ENCODE data around the gene HIGD1C. TPM values are rescaled to one million over a fixed set of nuclear protein-coding genes. Genes with fewer than 3 reads are reported as not detected.
A peak's percentile ranks its signal among the peaks of the same experiment; 100 is the strongest.
"Not testable (repeated sequence)": the region's sequence is repeated elsewhere in the genome, so short reads cannot be mapped to it uniquely, and the experiment has no call there.

The HIGD1C gene
- not detected in 2 replicates for total RNA-seq (2014; rRNA removed; shearing (Covaris generic))

DNA sequence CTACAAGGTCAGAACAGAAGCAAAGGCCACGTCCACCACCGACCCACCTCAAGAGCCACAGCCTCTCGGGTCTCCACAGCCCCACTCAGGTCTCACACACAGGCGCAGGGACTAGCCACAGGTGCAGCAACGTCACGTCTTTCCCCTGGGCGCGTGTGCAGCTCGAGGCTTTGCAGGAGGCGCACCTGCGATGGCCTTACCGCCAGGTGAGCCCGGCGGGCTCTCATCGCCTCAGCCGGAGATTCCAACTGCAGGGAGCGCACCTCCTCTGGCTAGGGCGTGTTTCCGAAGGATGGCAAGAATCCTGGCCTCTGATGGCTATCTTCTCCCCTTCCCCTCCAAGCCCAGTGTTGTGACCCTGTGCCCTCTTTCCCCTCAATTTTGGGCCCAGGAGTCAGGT, at the start of gene HIGD1C:
Gene HIGD1C (plus strand): TSS at position 35 of the 400 bp plus-strand sequence. CDS start 1,455 bp downstream, outside the sequence.
- no peak for DNase-seq (ENCODE audit: low spot score)

DNA sequence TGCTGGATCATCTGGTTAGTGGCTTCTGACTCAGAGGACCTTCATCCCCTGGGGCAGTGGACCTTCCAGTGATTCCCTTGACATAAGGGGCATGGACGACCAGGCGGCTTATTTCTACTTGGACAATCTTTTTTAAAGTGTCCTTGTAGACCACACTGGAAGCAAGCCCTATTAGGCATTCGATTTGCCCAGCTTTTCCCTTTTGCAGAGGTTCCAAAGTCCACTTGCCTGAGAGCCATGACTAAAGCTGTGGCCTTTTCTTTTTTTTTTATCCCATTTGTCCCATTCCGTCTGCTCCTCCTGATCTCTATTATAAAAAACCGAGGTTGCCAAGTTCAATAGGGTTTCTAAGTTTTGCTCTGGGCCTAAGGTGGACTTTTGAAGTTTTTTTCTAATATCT, 43.9 kb upstream of the HIGD1C start:
- DNase-seq (ENCODE audit: low spot score): not testable (repeated sequence)

DNA sequence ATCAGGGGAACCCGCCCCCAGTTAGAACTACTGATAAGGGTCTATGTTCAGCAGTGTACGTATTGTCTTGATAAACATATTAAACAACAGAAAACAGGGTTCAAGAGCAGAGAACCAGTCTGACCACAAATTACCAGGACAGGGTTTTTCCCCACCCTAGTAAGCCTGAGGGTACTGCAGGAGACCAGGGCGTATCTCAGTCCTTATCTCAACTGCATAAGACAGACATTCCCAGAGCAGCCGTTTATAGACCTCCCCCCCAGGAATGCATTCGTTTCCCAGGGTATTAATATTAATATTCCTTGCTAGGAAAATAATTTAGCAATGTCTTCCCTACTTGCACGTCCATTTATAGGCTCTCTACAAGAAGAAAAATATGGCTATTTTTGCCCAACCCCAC, 40.0 kb upstream of the HIGD1C start:
- DNase-seq (ENCODE audit: low spot score): not testable (repeated sequence)

DNA sequence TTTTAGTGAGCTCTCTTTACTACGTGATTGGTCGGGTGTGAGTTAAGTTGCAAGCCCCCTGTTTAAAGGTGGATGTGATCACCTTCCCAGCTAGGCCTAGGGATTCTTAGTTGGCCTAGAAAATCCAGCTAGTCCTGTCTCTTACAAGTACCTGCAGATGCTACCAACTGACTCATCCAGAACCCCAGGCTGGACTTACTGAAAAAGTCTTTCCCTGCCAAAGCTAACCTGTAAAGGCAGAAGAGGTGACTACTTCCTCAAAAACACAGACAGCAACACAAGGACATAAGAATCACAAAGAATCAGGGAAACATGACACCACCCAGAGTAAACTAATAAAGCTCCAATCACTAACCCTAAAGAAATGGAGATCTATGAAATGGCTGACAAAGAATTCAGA, 39.1 kb upstream of the HIGD1C start:
- no peak for DNase-seq (ENCODE audit: low spot score)

DNA sequence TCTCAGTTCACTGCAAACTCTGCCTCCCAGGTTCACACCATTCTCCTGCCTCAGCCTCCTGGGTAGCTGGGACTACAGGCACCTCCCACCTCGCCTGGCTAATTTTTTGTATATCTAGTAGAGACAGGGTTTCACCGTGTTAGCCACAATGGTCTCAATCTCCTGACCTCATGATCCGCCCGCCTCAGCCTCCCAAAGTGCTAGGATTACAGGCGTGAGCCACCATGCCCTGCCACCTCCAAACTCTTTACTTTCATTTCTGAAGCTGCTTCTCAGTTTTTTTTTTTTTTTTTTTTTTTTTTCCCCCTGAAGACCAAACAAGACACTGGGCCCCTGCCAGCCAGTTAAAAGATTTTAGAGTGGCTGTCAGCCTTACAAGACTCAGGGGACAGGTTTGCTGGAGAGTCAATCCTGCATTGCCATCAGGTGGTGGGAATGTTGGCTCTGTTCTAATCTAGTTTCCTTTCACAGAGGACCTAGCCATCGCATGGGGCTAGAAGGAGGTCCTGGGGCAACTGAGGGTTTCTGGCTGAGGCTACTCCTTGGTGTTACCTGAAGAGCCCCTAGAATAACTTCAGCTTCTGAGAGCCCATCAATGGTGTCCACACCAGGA, 37.4 kb upstream of the HIGD1C start:
- DNase-seq (ENCODE audit: low spot score): no peak

DNA sequence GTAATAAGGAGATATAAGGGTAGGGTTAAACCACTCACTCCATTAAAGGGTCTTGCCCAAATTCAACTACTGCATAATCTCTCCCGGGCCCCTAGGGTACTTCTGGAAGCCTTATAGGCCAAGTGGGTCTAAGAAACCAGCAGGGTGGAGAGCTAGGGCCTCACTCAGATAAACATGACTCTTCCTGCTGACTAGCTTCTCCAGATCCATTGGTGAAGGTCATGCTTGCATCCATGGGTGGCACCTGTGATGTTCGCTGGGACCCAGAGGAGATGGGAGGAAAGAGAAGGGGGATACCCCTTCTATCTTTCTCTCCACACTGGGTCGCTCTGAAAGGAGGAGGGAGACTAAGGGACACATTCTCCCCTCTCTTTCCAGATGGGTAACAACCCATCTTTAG, 36.1 kb upstream of the HIGD1C start:
- DNase-seq (ENCODE audit: low spot score): no peak

DNA sequence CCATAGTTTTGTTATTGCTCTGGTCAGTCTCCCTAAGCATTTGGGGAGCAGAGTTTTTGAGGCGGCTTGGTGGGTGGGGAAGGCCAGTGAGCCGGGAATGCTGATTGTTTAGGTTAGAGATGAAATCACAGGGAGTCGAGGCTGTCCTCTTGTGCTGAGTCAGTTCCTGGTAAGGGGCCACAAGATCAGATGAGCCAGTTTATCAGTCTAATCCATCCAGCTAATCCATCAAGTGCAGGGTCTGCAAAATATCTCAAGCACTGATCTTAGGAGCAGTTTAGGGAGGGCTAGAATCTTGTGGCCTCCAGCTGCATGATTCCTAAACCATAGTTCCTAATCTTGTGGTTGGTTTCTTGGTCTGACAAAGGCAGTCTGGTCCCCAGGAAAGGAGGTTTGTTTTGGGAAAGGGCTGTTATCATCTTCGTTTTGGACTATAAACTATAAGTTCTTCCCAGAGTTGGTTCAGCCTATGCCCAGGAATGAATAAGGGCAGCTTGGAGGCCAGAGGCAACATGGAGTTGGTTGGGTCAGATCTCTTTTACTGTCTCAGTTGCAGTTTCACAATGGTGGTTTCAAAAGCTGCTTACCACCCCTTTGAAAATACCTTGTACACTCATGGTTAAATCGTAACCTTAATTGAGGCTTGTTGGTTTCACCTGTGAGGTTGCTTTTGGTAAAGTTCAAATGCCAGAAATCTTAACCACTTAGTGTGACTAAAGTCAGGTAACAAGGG, 33.6 kb upstream of the HIGD1C start:
- no peak for DNase-seq (ENCODE audit: low spot score)

DNA sequence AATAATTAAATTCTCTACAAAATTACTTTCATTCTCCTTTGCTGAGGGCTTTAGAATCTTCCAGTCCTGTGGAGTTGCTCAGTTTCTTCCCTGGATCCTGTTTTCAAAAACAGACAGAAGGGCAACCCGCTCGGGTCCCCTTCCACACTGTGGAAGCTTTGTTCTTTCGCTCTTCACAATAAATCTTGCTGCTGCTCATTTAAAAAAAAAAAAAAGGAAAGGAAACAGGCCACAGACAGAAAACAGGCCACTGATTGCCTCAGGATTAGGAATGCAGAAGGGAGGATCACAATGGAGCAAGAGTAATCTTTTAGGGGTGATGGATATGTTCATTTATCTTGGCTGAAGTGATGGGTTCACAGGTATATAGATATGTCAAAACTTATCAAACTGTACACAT, 29.5 kb upstream of the HIGD1C start:
- no peak for DNase-seq (ENCODE audit: low spot score)

DNA sequence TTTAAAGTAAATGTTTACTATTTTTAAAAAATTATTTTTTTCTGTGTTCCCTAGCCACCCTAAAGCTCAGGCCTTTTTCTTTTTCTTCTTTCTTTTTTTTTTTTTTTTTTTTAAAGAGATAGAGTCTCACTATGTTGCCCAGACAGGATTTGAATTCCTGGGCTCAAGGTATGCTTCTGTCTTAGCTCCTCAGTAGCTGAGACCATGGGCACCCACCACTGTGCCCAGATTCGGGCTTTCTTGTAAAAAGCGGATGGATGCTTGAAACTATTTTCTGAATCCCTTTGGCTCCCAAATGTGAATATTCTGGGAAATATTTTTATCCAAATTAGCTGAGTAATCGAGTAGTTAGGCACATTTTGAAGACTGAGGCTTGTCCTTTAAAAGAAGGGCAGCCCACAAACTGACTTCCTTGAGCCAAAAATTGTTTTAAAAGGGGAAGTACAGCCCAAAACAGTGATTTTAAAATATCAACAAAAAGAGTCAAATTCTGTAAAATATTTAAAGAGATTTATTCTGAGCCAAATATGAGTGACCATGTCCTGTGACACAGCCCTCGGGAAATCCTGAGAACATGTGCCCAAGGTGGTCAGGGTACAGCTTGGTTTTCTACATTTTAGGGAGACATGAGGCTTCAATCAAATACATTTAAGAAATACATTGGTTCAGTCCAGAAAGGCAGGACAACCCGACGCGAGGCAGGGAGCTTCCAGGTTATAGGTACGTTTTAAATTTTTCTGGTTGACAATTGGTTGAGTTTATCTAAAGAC, 28.8 kb upstream of the HIGD1C start:
- DNase-seq (ENCODE audit: low spot score): no peak

DNA sequence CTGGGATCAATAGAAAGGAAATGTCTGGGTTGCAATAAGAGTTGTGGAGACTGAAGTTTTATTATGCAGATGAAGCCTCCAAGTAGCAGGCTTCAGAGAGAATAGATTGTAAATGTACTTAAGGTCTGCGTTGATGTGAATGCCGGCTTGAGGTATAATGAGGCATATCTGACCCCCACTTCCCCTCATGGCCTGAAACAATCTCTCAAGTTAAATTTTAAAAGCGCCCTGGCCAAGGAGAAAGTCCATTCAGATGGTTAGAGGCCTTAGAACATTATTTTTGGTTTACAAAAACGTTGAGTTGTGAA, 28.3 kb upstream of the HIGD1C start:
- no peak for DNase-seq (ENCODE audit: low spot score)

DNA sequence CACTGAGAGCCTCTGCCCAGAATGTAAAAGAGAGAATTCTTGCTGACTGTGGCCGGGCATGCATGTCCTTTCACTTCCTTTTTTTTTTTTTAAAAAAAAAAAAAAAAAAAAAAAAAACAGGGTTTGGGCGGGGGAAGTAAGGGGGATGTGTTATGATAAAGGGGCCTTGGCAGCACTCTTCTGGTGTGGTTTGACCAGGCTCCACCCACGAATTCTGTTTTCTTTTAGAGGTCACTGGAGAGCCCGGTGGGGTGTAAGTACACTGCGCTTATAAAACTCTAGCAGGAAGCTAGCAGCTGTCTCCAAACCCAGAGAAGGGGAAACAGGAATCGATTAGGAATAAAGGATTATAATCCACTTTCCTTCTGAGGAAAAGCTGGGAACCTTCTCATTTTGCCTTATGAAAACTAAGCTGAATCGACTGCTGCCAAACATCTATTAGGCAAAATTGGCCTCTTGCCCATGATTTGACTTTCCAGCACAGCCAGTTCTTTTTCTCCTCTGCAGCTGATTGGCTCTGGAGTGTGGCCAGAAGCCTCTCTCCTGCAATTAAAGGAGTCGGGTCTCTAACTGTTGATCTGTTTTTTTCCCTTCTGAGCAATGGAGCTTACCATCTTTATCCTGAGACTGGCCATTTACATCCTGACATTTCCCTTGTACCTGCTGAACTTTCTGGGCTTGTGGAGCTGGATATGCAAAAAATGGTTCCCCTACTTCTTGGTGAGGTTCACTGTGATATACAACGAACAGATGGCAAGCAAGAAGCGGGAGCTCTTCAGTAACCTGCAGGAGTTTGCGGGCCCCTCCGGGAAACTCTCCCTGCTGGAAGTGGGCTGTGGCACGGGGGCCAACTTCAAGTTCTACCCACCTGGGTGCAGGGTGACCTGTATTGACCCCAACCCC, 27.7 kb upstream of the HIGD1C start:
- DNase-seq (ENCODE audit: low spot score): peak; percentile 89

DNA sequence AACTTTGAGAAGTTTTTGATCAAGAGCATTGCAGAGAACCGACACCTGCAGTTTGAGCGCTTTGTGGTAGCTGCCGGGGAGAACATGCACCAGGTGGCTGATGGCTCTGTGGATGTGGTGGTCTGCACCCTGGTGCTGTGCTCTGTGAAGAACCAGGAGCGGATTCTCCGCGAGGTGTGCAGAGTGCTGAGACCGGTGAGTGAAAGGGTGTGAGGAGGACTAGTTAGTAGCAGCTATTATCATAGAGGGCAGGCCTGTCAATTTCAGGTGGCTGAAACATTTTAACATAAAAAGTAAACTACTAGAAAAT, 27.0 kb upstream of the HIGD1C start:
- DNase-seq (ENCODE audit: low spot score): no peak

DNA sequence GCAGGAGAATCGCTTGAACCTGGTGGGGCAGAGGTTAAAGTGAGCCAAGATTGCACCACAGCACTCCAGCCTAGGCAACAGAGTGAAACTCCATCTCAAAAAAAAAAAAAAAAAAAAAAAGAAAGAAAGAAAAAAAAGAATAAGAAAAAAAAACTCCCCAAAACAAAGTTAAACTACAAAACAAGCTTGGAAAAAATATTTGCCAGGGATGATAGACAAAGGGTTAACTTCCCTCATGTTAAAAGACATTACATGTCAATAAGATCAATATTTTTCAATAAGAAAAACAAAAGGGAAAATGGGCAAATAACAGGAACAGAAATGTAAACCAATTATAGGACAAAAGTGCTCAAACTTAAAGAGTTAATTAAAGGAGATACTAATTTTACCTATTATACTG, 26.4 kb upstream of the HIGD1C start:
- no peak for DNase-seq (ENCODE audit: low spot score)

DNA sequence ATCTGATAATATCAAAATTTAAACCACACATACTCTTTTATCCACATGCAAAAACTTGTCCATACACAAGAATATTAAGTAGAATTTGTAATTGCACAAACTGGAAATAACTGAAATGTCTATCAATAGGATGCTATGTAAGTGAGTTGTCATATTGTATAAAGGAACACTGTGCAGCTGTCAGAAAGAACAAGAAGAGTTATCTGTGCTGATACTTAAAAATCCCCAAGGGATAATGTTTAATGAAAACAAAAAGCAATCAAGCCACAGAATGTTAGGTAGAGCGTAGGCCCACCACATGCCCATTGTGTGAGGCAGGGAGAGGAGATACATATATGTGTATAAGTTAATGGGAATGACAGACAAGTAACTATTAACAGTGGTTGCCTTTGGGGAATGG, 25.9 kb upstream of the HIGD1C start:
- no peak for DNase-seq (ENCODE audit: low spot score)

DNA sequence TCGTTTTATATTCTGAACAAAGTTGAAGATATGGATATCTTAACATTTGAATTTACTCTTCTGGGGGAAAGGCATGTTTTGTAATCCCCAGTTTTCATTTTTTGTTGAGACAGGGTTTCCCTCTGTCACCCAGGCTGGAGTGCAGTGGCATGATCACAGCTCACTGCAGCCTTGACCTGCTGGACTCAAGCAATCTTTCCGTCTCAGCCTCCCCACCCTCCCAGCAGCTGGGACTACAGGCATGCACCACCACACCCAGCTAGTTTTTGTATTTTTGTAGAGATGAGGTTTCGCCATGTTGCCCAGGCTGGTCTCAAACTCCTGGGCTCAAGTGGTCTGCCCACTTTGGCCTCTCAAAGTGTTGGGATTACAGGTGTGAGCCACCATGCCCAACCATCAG, 25.4 kb upstream of the HIGD1C start:
- not testable (repeated sequence) for DNase-seq (ENCODE audit: low spot score)

DNA sequence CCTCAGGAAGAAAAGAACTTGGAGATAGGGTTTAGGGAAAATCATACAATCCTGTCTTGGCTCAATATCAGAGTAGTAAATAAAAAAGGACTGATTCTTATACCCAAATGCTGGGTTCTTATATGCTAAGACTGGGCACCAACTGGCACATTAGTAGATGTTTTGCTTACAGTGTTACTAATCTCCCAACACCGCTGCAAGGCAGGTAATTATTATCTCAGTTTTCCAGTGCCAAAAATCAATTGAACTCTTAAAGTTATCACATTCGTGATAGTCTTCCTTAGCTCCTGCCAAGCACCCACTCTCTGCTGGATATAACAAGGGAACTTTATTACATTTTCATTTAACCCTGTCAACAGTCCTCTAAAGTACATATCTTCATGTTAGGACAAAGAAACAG, 25.0 kb upstream of the HIGD1C start:
- DNase-seq (ENCODE audit: low spot score): no peak

DNA sequence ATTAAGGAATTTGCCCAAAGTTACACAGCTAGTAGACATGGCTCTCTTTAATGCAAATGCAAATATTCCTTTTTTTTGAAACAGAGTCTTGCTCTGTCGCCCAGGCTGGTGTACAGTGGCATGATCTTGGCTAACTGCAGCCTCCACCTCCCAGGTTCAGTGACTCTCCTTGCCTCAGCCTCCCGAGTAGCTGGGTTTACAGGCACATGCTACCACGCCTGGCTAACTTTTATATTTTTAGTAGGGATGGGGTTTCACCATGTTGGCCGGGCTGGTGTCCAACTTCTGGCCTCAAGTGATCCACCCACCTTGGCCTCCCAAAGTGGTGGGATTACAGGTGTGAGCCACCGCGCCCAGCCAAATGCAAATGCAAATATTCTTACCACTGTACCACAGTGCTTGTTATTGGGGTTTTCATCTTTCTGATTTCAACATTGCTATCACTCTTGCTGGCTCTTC, 24.5 kb upstream of the HIGD1C start:
- DNase-seq (ENCODE audit: low spot score): no peak

DNA sequence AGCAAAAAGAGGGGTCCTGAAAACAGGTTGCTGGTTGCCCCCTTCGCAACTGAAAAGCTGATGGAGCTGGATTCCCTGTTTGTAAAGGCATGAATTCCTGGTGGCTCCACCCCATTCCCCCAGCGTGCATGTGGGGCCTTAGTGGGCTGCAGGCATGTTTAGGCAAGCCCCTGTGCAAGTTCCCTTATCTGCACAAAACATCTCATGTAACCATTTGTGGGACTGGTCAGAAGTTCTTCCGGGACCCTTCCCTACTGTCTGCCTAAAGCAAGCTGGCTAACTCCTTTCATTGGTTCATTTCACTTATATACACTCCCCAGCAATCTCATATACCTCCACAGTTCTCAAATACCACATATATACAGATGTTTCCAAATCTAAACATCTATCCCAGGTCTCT, 24.0 kb upstream of the HIGD1C start:
- no peak for DNase-seq (ENCODE audit: low spot score)

DNA sequence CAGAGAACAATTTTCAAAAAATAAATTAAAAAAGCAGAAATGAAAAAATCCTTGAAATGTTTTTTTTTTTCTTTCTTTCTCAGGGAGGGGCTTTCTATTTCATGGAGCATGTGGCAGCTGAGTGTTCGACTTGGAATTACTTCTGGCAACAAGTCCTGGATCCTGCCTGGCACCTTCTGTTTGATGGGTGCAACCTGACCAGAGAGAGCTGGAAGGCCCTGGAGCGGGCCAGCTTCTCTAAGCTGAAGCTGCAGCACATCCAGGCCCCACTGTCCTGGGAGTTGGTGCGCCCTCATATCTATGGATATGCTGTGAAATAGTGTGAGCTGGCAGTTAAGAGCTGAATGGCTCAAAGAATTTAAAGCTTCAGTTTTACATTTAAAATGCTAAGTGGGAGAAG, 22.5 kb upstream of the HIGD1C start:
- no peak for DNase-seq (ENCODE audit: low spot score)

DNA sequence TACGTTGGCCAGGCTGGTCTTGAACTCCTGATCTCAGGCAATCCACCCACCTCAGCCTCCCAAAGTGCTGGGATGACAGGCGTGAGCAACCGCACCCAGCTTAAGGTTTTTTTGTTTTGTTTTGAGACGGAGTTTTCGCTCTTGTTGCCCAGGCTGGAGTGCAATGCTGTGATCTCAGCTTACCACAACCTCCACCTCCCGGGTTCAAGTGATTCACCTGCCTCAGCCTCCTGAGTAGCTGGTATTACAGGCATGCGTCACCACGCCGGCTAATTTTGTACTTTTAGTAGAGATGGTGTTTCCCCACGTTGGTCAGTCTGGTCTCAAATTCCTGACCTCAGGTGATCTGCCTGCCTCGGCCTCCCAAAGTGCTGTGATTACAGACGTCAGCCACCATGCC, 21.9 kb upstream of the HIGD1C start:
- not testable (repeated sequence) for DNase-seq (ENCODE audit: low spot score)

DNA sequence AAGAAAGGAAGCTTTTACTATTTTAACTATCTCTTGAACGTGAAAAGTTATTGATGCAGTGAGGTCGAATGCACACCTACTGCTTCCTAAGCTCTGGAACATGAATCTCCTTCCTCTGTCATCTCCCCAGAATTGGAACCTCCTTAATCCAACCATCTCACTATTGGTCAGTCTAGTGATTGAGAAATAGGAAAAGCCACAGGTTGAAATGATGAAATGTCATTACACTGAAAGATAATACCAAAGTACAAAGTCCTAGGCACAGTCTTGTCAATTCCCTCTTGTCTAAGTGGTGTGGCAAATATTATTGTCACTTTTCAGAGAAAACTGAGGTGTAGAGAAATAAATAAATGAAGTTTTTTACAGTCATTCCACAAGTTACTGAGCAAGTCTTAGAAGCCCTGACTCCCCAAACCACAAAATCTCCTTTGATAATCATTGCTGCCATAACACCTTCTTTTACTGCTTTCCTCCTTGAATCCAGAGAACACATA, 19.5 kb upstream of the HIGD1C start:
- no peak for DNase-seq (ENCODE audit: low spot score)
